Gastrocnemius medialis (tissue), 4 donors: ENCODE measurements around the gene SHOC1. TPM values are rescaled to one million over a fixed set of nuclear protein-coding genes. Genes with fewer than 3 reads are reported as not detected.

Source experiments
- ATAC-seq, 2 donors: fragments of 150-250 bp; one replicate each; pipeline ENCODE4 v1.9.1; 2016
- DNase-seq, 2 donors: peaks; one replicate each; pipeline ENCODE4 v3.0.0-alpha.2; 2019
- H3K27ac ChIP-seq, 4 donors: fragments of 200-600 bp; sonication (generic); 1 replicate in 1 of 4; 2 replicates in 3 of 4; pipeline ENCODE4 v1.5.1; 2016 to 2018; ENCODE audit warnings: mild to moderate bottlenecking in 2 of 4, moderate library complexity in 1 of 4
- H3K27me3 ChIP-seq, 3 donors: fragments of 200-600 bp; sonication (generic) in 2 of 3; 1 replicate in 1 of 3; 2 replicates in 2 of 3; pipeline versions ENCODE4 v1.5.1 to v1.6.0; 2016 to 2019; ENCODE audit warnings: mild to moderate bottlenecking in 1 of 3, moderate library complexity in 1 of 3
- H3K36me3 ChIP-seq, 2 donors: fragments of 200-600 bp; sonication (generic) in 1 of 2; one replicate each; pipeline ENCODE4 v1.5.1; 2017 to 2018
- H3K4me1 ChIP-seq, 2 donors: fragments of 200-600 bp; sonication (generic) in 1 of 2; one replicate each; pipeline ENCODE4 v1.5.1; 2016 to 2017; ENCODE audit warnings: mild to moderate bottlenecking in 2 of 2
- H3K4me3 ChIP-seq, 4 donors: fragments of 200-600 bp; sonication (generic) in 3 of 4; 1 replicate in 1 of 4; 2 replicates in 3 of 4; pipeline ENCODE4 v1.5.1; 2016 to 2019; ENCODE audit warnings: mild to moderate bottlenecking in 2 of 4
- H3K9me3 ChIP-seq, 3 donors: fragments of 200-600 bp; sonication (generic) in 2 of 3; 1 replicate in 1 of 3; 2 replicates in 2 of 3; pipeline ENCODE4 v1.5.1; 2016 to 2019
- POLR2A ChIP-seq, 2 donors: fragments of 450-650 bp; IDR thresholded peaks; one replicate each; pipeline ENCODE4 v1.6.1; 2017; ENCODE audit warnings: antibody characterized with exemption in 2 of 2, mild to moderate bottlenecking in 2 of 2, moderate library complexity in 2 of 2
- in situ Hi-C, 4 donors: fragments of 200-750 bp; cut with MboI; loops; one replicate each; pipeline versions ENCODE4 v1.15.0 to v1.8.0; 2017; ENCODE audit warnings: low sequenced_read_pairs in 4 of 4
- intact Hi-C: fragments of 100-400 bp; cut with DNase I; formaldehyde crosslinking; loops from one replicate; pipeline ENCODE4 v1.15.1; 2023; ENCODE audit warnings: low total_unique reads
- total RNA-seq, 4 donors: library from RNA; depleted of rRNA; stranded (reverse); fragments of >200 nt; gene quantifications; one replicate each; pipeline versions ENCODE4 v1.1.0 to v1.2.3, GENCODE V29; 2016
- TF ChIP-seq, protein P1 (sequence below), 5 experiments: fragments of 450-650 bp in 3 of 5; fragments of 200-600 bp in 2 of 5; sonication (generic) in 2 of 5; IDR thresholded peaks in 4 of 5; conservative IDR thresholded peaks in 1 of 5; 1 replicate in 4 of 5; 2 replicates in 1 of 5; pipeline ENCODE4 v1.5.1; 2016 to 2019; ENCODE audit warnings: antibody characterized with exemption in 5 of 5, mild to moderate bottlenecking in 3 of 5, moderate library complexity in 3 of 5

The SHOC1 gene
- total RNA-seq, 4 donors from 2014 or later, result not detected

- Histone ChIP-seq H3K27me3 (no peaks in the 10 kb centered on the region), H3K4me1 (no peaks in the 10 kb centered on the region), H3K27ac (no peak overlapping the region), H3K4me3 (no peak overlapping the region), H3K36me3 (no peaks in the 10 kb centered on the region), H3K9me3 (no peaks in the 10 kb centered on the region)
- intact Hi-C loops (no loop called here), in situ Hi-C loops (loop anchor here in 1 of 4 donors (25.0 kb wide), 1 partner anchor 247 kb away; no protein-coding TSS in a partner anchor)
- DNase-seq, result no peak
- no peak for ATAC-seq
- TF ChIP-seq, protein P1, sequence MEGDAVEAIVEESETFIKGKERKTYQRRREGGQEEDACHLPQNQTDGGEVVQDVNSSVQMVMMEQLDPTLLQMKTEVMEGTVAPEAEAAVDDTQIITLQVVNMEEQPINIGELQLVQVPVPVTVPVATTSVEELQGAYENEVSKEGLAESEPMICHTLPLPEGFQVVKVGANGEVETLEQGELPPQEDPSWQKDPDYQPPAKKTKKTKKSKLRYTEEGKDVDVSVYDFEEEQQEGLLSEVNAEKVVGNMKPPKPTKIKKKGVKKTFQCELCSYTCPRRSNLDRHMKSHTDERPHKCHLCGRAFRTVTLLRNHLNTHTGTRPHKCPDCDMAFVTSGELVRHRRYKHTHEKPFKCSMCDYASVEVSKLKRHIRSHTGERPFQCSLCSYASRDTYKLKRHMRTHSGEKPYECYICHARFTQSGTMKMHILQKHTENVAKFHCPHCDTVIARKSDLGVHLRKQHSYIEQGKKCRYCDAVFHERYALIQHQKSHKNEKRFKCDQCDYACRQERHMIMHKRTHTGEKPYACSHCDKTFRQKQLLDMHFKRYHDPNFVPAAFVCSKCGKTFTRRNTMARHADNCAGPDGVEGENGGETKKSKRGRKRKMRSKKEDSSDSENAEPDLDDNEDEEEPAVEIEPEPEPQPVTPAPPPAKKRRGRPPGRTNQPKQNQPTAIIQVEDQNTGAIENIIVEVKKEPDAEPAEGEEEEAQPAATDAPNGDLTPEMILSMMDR (IDR thresholded peaks at IDR 0.05 in 4 of 5, conservative IDR thresholded peaks at IDR 0.05 in 1 of 5), result no peak
- no peak for TF ChIP-seq POLR2A (IDR thresholded peaks at IDR 0.05)
These were observed 45.2 kb upstream of the SHOC1 start for GRCh38 chr9:111839987-111840386.

GRCh38 chr9:111839387-111839786 lies 44.6 kb upstream of the SHOC1 start:
- Histone ChIP-seq H3K4me1 (no peaks in the 10 kb centered on the region), H3K36me3 (no peaks in the 10 kb centered on the region), H3K4me3 (no peak overlapping the region), H3K9me3 (no peaks in the 10 kb centered on the region), H3K27me3 (no peaks in the 10 kb centered on the region), H3K27ac (no peak overlapping the region)
- peak in 1 of 2 donors; percentile 14 for DNase-seq
- TF ChIP-seq, protein P1 (IDR thresholded peaks at IDR 0.05 in 4 of 5, conservative IDR thresholded peaks at IDR 0.05 in 1 of 5), result no peak
- no peak for TF ChIP-seq POLR2A (IDR thresholded peaks at IDR 0.05)
- intact Hi-C loops (no loop called here), in situ Hi-C loops (loop anchor here in 1 of 4 donors (25.0 kb wide), 1 partner anchor 248 kb away; no protein-coding TSS in a partner anchor)
- ATAC-seq, result no peak

DNA sequence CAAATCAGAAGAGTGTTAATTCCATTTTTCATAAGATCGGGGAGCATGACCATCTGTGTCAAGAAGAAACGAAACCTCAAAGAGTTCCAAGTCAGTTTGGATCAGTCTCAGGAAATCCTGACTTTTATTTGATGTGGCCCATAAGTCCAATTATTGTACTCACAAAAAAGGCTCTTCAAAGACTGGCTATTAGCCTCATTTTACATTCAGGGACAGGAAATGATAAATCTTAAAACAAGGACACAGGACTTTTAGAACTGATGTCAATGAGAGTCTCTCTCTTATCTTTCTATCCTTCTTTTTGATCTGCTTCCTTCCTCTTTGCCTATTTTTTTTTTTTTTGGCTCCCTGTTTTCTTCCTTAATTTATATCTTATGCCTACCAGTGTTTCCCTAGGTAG lies 43.7 kb upstream of the SHOC1 start:
- H3K4me3 ChIP-seq, result no peak overlapping the region
- no peaks in the 10 kb centered on the region for H3K4me1 ChIP-seq
- H3K9me3 ChIP-seq, result no peaks in the 10 kb centered on the region
- TF ChIP-seq, protein P1 (IDR thresholded peaks at IDR 0.05 in 4 of 5, conservative IDR thresholded peaks at IDR 0.05 in 1 of 5), result no peak
- no peak for TF ChIP-seq POLR2A (IDR thresholded peaks at IDR 0.05)
- H3K27me3 ChIP-seq, result no peaks in the 10 kb centered on the region
- no peak overlapping the region for H3K27ac ChIP-seq
- DNase-seq (no peak), ATAC-seq (no peak)
- no peaks in the 10 kb centered on the region for H3K36me3 ChIP-seq
- intact Hi-C loops (no loop called here), in situ Hi-C loops (loop anchor here in 1 of 4 donors (25.0 kb wide), 1 partner anchor 249 kb away; no protein-coding TSS in a partner anchor)

GRCh38 chr9:111836311-111836710 lies 41.6 kb upstream of the SHOC1 start:
- ATAC-seq (no peak), DNase-seq (no peak)
- no peaks in the 10 kb centered on the region for H3K9me3 ChIP-seq
- no peaks in the 10 kb centered on the region for H3K27me3 ChIP-seq
- no peaks in the 10 kb centered on the region for H3K4me1 ChIP-seq
- TF ChIP-seq POLR2A (IDR thresholded peaks at IDR 0.05), result no peak
- TF ChIP-seq, protein P1 (IDR thresholded peaks at IDR 0.05 in 4 of 5, conservative IDR thresholded peaks at IDR 0.05 in 1 of 5), result no peak
- no peak overlapping the region for H3K4me3 ChIP-seq
- H3K36me3 ChIP-seq, result no peaks in the 10 kb centered on the region
- intact Hi-C loops (no loop called here), in situ Hi-C loops (loop anchor here in 1 of 4 donors (25.0 kb wide), 1 partner anchor 251 kb away; no protein-coding TSS in a partner anchor)
- no peak overlapping the region for H3K27ac ChIP-seq

DNA sequence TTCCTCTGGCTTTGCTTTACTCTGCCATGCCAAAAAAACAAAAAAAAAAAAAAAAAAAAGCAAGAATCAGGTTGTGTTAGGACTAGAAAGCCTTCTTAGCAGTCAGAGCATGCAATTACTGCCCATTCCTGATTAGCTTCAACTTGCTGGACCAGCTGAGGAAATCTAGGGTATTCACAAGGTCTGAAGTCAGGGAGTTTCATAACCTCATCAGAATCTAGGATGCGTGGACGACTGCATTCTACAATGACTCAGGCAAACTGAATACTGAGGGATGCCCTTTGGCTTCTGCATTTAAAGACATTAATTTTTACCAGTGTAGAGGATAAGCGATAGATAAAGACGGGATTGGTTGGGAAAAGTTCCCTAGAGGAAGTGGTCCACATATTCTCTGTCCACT lies 39.2 kb upstream of the SHOC1 start:
- H3K36me3 ChIP-seq, result no peaks in the 10 kb centered on the region
- H3K4me1 ChIP-seq, result no peaks in the 10 kb centered on the region
- no peaks in the 10 kb centered on the region for H3K27me3 ChIP-seq
- H3K4me3 ChIP-seq, result no peak overlapping the region
- ATAC-seq (no peak), DNase-seq (no peak)
- in situ Hi-C loops, result loop anchor here in 1 of 4 donors (25.0 kb wide), 1 partner anchor 253 kb away; no protein-coding TSS in a partner anchor
- no peak overlapping the region for H3K27ac ChIP-seq
- TF ChIP-seq POLR2A (IDR thresholded peaks at IDR 0.05), result no peak
- TF ChIP-seq, protein P1 (IDR thresholded peaks at IDR 0.05 in 4 of 5, conservative IDR thresholded peaks at IDR 0.05 in 1 of 5), result no peak
- intact Hi-C loops, result no loop called here
- H3K9me3 ChIP-seq, result no peaks in the 10 kb centered on the region
